ENCODE results near the gene BCAS3. TPM values are rescaled to one million over a fixed set of nuclear protein-coding genes. Genes with fewer than 3 reads are reported as not detected.

BCAS3 gene
- total RNA-seq, 2 donors from 2014 or later = 44.1 to 71.5 TPM

- Histone ChIP-seq H3K27ac (no peak overlapping the region), H3K36me3 (replicated peaks in 1 of 2; ENCODE audit: insufficient read depth in 1 of 2, low read depth in 2 of 2) (no peaks in the 10 kb centered on the region), H3K4me3 (no peak overlapping the region), H3K27me3 (no peaks in the 10 kb centered on the region), H3K9me3 (no peaks in the 10 kb centered on the region), H3K4me1 (no peaks in the 10 kb centered on the region)
- intact Hi-C loops (cut with DNase I) = no loop called here
- no peak for ATAC-seq
- DNase-seq = no peak
- no peak for TF ChIP-seq POLR2A (IDR thresholded peaks at IDR 0.05)
- TF ChIP-seq, protein P1, sequence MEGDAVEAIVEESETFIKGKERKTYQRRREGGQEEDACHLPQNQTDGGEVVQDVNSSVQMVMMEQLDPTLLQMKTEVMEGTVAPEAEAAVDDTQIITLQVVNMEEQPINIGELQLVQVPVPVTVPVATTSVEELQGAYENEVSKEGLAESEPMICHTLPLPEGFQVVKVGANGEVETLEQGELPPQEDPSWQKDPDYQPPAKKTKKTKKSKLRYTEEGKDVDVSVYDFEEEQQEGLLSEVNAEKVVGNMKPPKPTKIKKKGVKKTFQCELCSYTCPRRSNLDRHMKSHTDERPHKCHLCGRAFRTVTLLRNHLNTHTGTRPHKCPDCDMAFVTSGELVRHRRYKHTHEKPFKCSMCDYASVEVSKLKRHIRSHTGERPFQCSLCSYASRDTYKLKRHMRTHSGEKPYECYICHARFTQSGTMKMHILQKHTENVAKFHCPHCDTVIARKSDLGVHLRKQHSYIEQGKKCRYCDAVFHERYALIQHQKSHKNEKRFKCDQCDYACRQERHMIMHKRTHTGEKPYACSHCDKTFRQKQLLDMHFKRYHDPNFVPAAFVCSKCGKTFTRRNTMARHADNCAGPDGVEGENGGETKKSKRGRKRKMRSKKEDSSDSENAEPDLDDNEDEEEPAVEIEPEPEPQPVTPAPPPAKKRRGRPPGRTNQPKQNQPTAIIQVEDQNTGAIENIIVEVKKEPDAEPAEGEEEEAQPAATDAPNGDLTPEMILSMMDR (IDR thresholded peaks at IDR 0.05) = no peak
Measured at GRCh38 chr17:61047515-61047914, 369.9 kb downstream of the BCAS3 start.

GRCh38 chr17:61048376-61049106, 370.9 kb downstream of the BCAS3 start:
- intact Hi-C loops (cut with DNase I) = no loop called here
- no peaks in the 10 kb centered on the region for H3K27me3 ChIP-seq
- no peaks in the 10 kb centered on the region for H3K36me3 ChIP-seq (replicated peaks in 1 of 2; ENCODE audit: insufficient read depth in 1 of 2, low read depth in 2 of 2)
- DNase-seq (no peak), ATAC-seq (no peak)
- TF ChIP-seq, protein P1 (IDR thresholded peaks at IDR 0.05) = no peak
- TF ChIP-seq POLR2A (IDR thresholded peaks at IDR 0.05) = no peak
- no peaks in the 10 kb centered on the region for H3K4me1 ChIP-seq
- no peak overlapping the region for H3K27ac ChIP-seq
- no peak overlapping the region for H3K4me3 ChIP-seq
- H3K9me3 ChIP-seq = no peaks in the 10 kb centered on the region
- WGBS, 2 donors = 92 to 98% methylated on average over 3 of the region's 3 CpGs

DNA sequence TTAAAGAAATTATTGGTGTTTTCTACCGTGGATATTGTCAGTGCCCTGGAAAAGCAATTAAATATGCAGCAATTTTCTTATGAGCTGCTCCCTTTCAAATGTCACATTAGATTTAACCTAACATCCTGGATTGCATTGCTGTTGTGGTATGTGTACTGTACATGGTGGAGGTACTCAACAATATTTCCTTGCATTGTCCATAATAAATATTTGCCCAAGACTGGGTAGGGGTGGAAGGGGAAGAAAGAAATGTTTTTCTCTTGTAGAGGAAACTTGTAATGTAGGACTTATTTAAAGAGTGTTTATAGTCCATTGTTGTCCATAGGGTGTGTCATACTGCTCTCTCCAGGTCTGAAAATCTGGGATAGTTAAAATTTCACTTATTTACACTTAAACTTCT, 375.8 kb downstream of the BCAS3 start:
- no peaks in the 10 kb centered on the region for H3K27me3 ChIP-seq
- TF ChIP-seq, protein P1 (IDR thresholded peaks at IDR 0.05) = no peak
- no peak for TF ChIP-seq POLR2A (IDR thresholded peaks at IDR 0.05)
- no peaks in the 10 kb centered on the region for H3K4me1 ChIP-seq
- H3K4me3 ChIP-seq = no peak overlapping the region
- intact Hi-C loops (cut with DNase I) = no loop called here
- H3K9me3 ChIP-seq = no peaks in the 10 kb centered on the region
- WGBS, 2 donors = 87 to 91% methylated on average over 1 of the region's 1 CpG
- no peaks in the 10 kb centered on the region for H3K36me3 ChIP-seq (replicated peaks in 1 of 2; ENCODE audit: insufficient read depth in 1 of 2, low read depth in 2 of 2)
- H3K27ac ChIP-seq = no peak overlapping the region
- no peak for DNase-seq
- ATAC-seq = no peak

GRCh38 chr17:61054436-61054835, 376.8 kb downstream of the BCAS3 start:
- H3K4me1 ChIP-seq = no peaks in the 10 kb centered on the region
- H3K27me3 ChIP-seq = no peaks in the 10 kb centered on the region
- DNase-seq (no peak), ATAC-seq (no peak)
- no peaks in the 10 kb centered on the region for H3K9me3 ChIP-seq
- H3K4me3 ChIP-seq = no peak overlapping the region
- intact Hi-C loops (cut with DNase I) = no loop called here
- WGBS, 2 donors = 100% methylated on average over 1 of the region's 1 CpG
- TF ChIP-seq, protein P1 (IDR thresholded peaks at IDR 0.05) = no peak
- no peak overlapping the region for H3K27ac ChIP-seq
- no peaks in the 10 kb centered on the region for H3K36me3 ChIP-seq (replicated peaks in 1 of 2; ENCODE audit: insufficient read depth in 1 of 2, low read depth in 2 of 2)

DNA sequence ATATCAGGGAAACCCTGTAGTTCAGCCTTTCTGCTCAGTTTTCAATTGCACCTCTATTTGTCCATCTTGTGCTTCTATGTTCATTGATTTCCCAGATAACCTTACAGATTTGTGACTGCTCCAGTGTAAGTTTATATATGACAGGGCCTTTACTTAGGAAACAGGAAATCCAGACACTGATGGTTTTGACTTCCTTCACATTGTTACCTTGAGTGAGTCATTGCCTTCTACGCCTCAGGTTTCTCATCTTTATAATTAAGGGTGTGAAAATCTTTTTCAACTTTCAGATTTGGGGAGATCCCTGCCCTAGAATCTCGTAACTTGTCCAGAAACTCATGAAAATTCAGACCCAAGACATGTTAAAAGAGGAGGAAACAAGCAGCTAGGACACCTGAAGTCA, 379.6 kb downstream of the BCAS3 start:
- intact Hi-C loops (cut with DNase I) = no loop called here
- ATAC-seq = no peak
- WGBS, 2 donors = 83 to 87% methylated on average over 2 of the region's 2 CpGs

More for the DNA sequence above, 379.6 kb downstream of the BCAS3 start:
- Histone ChIP-seq H3K27ac (no peak overlapping the region), H3K36me3 (replicated peaks in 1 of 2; ENCODE audit: insufficient read depth in 1 of 2, low read depth in 2 of 2) (no peaks in the 10 kb centered on the region), H3K9me3 (no peaks in the 10 kb centered on the region), H3K4me3 (no peak overlapping the region), H3K4me1 (no peaks in the 10 kb centered on the region), H3K27me3 (no peaks in the 10 kb centered on the region)
- no peak for TF ChIP-seq POLR2A (IDR thresholded peaks at IDR 0.05)
- TF ChIP-seq, protein P1 (IDR thresholded peaks at IDR 0.05) = no peak
- DNase-seq = no peak

Data from body of pancreas (tissue), 4 donors.